ENCODE measurements around the gene SMIM20. TPM values are rescaled to one million over a fixed set of nuclear protein-coding genes. Genes with fewer than 3 reads are reported as not detected.

SMIM20 gene
- total and polyA plus RNA-seq, 9 of the 15 experiments (the other 6 are each of a cell fraction or from before 2014, with no cell fraction given): 25.1 to 51.0 (median 38.9) TPM

DNA sequence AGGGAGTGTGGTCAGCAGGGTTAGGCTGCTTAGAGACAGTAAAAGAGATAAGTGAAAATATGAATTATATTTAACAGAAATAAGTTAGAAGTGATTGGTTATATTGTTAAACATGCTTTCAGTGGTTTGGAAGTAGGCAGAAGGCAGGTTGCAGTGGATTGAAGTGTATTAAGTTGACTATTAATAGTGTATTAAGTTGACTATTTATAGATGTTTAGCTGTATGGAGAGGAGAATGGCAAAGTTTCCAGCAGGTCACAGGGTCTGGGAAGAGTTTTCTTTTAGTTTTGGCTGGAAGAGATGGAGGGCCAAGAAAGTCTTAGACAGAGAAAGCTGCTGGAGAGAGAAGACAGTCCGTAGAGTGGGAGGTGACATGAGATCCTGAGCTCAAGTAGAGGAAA lies 7.9 kb downstream of the SMIM20 start (continued):
- TF ChIP-seq, protein P1, sequence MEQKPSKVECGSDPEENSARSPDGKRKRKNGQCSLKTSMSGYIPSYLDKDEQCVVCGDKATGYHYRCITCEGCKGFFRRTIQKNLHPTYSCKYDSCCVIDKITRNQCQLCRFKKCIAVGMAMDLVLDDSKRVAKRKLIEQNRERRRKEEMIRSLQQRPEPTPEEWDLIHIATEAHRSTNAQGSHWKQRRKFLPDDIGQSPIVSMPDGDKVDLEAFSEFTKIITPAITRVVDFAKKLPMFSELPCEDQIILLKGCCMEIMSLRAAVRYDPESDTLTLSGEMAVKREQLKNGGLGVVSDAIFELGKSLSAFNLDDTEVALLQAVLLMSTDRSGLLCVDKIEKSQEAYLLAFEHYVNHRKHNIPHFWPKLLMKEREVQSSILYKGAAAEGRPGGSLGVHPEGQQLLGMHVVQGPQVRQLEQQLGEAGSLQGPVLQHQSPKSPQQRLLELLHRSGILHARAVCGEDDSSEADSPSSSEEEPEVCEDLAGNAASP (IDR thresholded peaks at IDR 0.05): no peak
- TF ChIP-seq ZNF324 (CRISPR knock-in tag; IDR thresholded peaks at IDR 0.05) (no peak), HNRNPL (IDR thresholded peaks at IDR 0.05; ENCODE audit: low read depth, low read length) (no peak), KAT7 (CRISPR knock-in tag; IDR thresholded peaks at IDR 0.05; ENCODE audit: borderline replicate concordance) (no peak)
- TF ChIP-seq, protein P2, sequence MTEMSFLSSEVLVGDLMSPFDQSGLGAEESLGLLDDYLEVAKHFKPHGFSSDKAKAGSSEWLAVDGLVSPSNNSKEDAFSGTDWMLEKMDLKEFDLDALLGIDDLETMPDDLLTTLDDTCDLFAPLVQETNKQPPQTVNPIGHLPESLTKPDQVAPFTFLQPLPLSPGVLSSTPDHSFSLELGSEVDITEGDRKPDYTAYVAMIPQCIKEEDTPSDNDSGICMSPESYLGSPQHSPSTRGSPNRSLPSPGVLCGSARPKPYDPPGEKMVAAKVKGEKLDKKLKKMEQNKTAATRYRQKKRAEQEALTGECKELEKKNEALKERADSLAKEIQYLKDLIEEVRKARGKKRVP (CRISPR knock-in tag; IDR thresholded peaks at IDR 0.05): no peak
- TF ChIP-seq, protein P3, sequence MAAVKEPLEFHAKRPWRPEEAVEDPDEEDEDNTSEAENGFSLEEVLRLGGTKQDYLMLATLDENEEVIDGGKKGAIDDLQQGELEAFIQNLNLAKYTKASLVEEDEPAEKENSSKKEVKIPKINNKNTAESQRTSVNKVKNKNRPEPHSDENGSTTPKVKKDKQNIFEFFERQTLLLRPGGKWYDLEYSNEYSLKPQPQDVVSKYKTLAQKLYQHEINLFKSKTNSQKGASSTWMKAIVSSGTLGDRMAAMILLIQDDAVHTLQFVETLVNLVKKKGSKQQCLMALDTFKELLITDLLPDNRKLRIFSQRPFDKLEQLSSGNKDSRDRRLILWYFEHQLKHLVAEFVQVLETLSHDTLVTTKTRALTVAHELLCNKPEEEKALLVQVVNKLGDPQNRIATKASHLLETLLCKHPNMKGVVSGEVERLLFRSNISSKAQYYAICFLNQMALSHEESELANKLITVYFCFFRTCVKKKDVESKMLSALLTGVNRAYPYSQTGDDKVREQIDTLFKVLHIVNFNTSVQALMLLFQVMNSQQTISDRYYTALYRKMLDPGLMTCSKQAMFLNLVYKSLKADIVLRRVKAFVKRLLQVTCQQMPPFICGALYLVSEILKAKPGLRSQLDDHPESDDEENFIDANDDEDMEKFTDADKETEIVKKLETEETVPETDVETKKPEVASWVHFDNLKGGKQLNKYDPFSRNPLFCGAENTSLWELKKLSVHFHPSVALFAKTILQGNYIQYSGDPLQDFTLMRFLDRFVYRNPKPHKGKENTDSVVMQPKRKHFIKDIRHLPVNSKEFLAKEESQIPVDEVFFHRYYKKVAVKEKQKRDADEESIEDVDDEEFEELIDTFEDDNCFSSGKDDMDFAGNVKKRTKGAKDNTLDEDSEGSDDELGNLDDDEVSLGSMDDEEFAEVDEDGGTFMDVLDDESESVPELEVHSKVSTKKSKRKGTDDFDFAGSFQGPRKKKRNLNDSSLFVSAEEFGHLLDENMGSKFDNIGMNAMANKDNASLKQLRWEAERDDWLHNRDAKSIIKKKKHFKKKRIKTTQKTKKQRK (IDR thresholded peaks at IDR 0.05; ENCODE audit: borderline replicate concordance, low read depth, low read length): no peak
